Caco-2 (cell line): Measurements from ENCODE around the gene SCAPER. TPM values are rescaled to one million over a fixed set of nuclear protein-coding genes. Genes with fewer than 3 reads are reported as not detected.

ENCODE experiments used
- BruUV-seq: library from RNA; stranded (reverse); fragments of 400-500 nt; replicated peaks from 2 replicates; lab custom pipeline; 2021; lab: Mats Ljungman, UMichigan
- CTCF ChIA-PET: fragments of 300-600 bp; sonication (Branson Sonifier 250); formaldehyde crosslinking; loops from one replicate; lab custom pipeline; 2022; ENCODE audit warnings: antibody characterized with exemption; lab: Charles Lee
- POLR2A ChIA-PET: fragments of 300-600 bp; sonication (Branson Sonifier 250); formaldehyde crosslinking; loops from one replicate; lab custom pipeline; 2022; ENCODE audit warnings: antibody characterized with exemption; lab: Charles Lee
- DNase-seq, 2 experiments: peaks; one replicate each; pipeline versions ENCODE4 v3.0.0 to v3.0.0-alpha.2; 2020 to 2022
- H3K27me3 ChIP-seq: replicated peaks from 2 replicates; pipeline ENCODE4 v1.6.0; 2011; ENCODE audit warnings: low read length; ENCODE audit not compliant: control insufficient read depth, insufficient read depth
- H3K36me3 ChIP-seq: 2 replicates; pipeline ENCODE4 v1.5.1; 2011; ENCODE audit warnings: low read length; ENCODE audit not compliant: control insufficient read depth, insufficient read depth
- H3K4me1 ChIP-seq: fragments of 250-450 bp; sonication (Bioruptor Pico); 2 replicates; pipeline ENCODE4 v1.5.1; 2020; ENCODE audit warnings: mild to moderate bottlenecking
- H3K4me3 ChIP-seq: 2 replicates; pipeline ENCODE4 v1.5.1; 2011; ENCODE audit warnings: low read depth, mild to moderate bottlenecking, control low read depth, low read length
- H3K9me3 ChIP-seq: fragments of 250-450 bp; sonication (Bioruptor Pico); 2 replicates; pipeline ENCODE4 v1.5.1; 2020; ENCODE audit warnings: mild to moderate bottlenecking, moderate library complexity
- H3K27ac Mint-ChIP-seq: one replicate; pipeline ENCODE4 v1.8.0; 2022; ENCODE audit warnings: mixed read lengths; ENCODE audit not compliant: unreplicated experiment
- H3K27me3 Mint-ChIP-seq: one replicate; pipeline ENCODE4 v1.8.0; 2022; ENCODE audit warnings: mixed read lengths; ENCODE audit not compliant: insufficient read depth, unreplicated experiment
- H3K36me3 Mint-ChIP-seq: one replicate; pipeline ENCODE4 v1.8.0; 2022; ENCODE audit warnings: mild to moderate bottlenecking, mixed read lengths; ENCODE audit not compliant: insufficient read depth, unreplicated experiment
- H3K4me1 Mint-ChIP-seq: one replicate; pipeline ENCODE4 v1.8.0; 2022; ENCODE audit warnings: low read depth, mixed read lengths; ENCODE audit not compliant: unreplicated experiment
- H3K4me3 Mint-ChIP-seq: one replicate; pipeline ENCODE4 v1.8.0; 2022; ENCODE audit warnings: mild to moderate bottlenecking, moderate library complexity, mixed read lengths; ENCODE audit not compliant: unreplicated experiment
- H3K9me3 Mint-ChIP-seq: one replicate; pipeline ENCODE4 v1.8.0; 2022; ENCODE audit warnings: mixed read lengths; ENCODE audit not compliant: unreplicated experiment
- intact Hi-C: fragments of 100-400 bp; cut with micrococcal nuclease; formaldehyde crosslinking; loops from one replicate; pipeline ENCODE4 v1.10.0; 2022; ENCODE audit not compliant: unreplicated experiment
- total RNA-seq: library from RNA; stranded (reverse); gene quantifications from 2 replicates; pipeline ENCODE4 v1.2.3, GENCODE V29; 2022
- TF ChIP-seq, protein P1 (sequence below), 2 experiments: fragments of 200-600 bp in 1 of 2; IDR thresholded peaks; 1 replicate in 1 of 2; 2 replicates in 1 of 2; pipeline versions ENCODE4 v1.5.1 to v1.8.0; 2011 to 2022; ENCODE audit warnings: antibody characterized with exemption in 1 of 2, control low read depth in 1 of 2, inconsistent platforms in 1 of 2, low read depth in 1 of 2, low read length in 1 of 2, mild to moderate bottlenecking in 1 of 2, moderate library complexity in 1 of 2; ENCODE audit not compliant: insufficient read depth in 1 of 2, severe bottlenecking in 1 of 2, unreplicated experiment in 1 of 2

Gene SCAPER
- total RNA-seq, 1 experiment from 2014 or later = 24.6 TPM

GRCh38 chr15:76460871-76461270 lies 444.3 kb downstream of the SCAPER start:
- no peak for DNase-seq
- Mint-ChIP-seq H3K27me3 (no peaks in the 10 kb centered on the region), H3K4me1 (no peaks in the 10 kb centered on the region), H3K9me3 (no peaks in the 10 kb centered on the region), H3K36me3 (no peaks in the 10 kb centered on the region), H3K4me3 (no peak overlapping the region), H3K27ac (no peak overlapping the region)
- intact Hi-C loops = no loop called here
- no peaks in the 10 kb centered on the region for H3K27me3 ChIP-seq
- BruUV-seq = no TSS peak
- no peaks in the 10 kb centered on the region for H3K9me3 ChIP-seq
- TF ChIP-seq, protein P1, sequence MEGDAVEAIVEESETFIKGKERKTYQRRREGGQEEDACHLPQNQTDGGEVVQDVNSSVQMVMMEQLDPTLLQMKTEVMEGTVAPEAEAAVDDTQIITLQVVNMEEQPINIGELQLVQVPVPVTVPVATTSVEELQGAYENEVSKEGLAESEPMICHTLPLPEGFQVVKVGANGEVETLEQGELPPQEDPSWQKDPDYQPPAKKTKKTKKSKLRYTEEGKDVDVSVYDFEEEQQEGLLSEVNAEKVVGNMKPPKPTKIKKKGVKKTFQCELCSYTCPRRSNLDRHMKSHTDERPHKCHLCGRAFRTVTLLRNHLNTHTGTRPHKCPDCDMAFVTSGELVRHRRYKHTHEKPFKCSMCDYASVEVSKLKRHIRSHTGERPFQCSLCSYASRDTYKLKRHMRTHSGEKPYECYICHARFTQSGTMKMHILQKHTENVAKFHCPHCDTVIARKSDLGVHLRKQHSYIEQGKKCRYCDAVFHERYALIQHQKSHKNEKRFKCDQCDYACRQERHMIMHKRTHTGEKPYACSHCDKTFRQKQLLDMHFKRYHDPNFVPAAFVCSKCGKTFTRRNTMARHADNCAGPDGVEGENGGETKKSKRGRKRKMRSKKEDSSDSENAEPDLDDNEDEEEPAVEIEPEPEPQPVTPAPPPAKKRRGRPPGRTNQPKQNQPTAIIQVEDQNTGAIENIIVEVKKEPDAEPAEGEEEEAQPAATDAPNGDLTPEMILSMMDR (IDR thresholded peaks at IDR 0.05; ENCODE audit: insufficient read depth in 1 of 2, low read depth in 1 of 2, low read length in 1 of 2, severe bottlenecking in 1 of 2, unreplicated experiment in 1 of 2) = no peak
- H3K36me3 ChIP-seq = no peaks in the 10 kb centered on the region
- POLR2A ChIA-PET = no interaction called here
- no peak overlapping the region for H3K4me3 ChIP-seq
- CTCF ChIA-PET = interaction anchor here (0.6 kb wide), 1 partner anchor 409 kb away, joined by 6 read pairs; no protein-coding TSS in a partner anchor
- H3K4me1 ChIP-seq = no peaks in the 10 kb centered on the region

- Mint-ChIP-seq H3K27ac (no peak overlapping the region), H3K9me3 (no peaks in the 10 kb centered on the region), H3K4me1 (no peaks in the 10 kb centered on the region), H3K4me3 (no peak overlapping the region), H3K27me3 (no peaks in the 10 kb centered on the region), H3K36me3 (no peaks in the 10 kb centered on the region)
- Histone ChIP-seq H3K4me1 (no peaks in the 10 kb centered on the region), H3K4me3 (no peak overlapping the region), H3K27me3 (no peaks in the 10 kb centered on the region), H3K36me3 (no peaks in the 10 kb centered on the region), H3K9me3 (no peaks in the 10 kb centered on the region)
- ChIA-PET CTCF (no interaction called here), POLR2A (no interaction called here)
- TF ChIP-seq, protein P1 (IDR thresholded peaks at IDR 0.05; ENCODE audit: insufficient read depth in 1 of 2, low read depth in 1 of 2, low read length in 1 of 2, severe bottlenecking in 1 of 2, unreplicated experiment in 1 of 2) = no peak
- no peak for DNase-seq
- intact Hi-C loops = no loop called here
- no TSS peak for BruUV-seq
These were observed 444.8 kb downstream of the SCAPER start for GRCh38 chr15:76460347-76460746.

DNA sequence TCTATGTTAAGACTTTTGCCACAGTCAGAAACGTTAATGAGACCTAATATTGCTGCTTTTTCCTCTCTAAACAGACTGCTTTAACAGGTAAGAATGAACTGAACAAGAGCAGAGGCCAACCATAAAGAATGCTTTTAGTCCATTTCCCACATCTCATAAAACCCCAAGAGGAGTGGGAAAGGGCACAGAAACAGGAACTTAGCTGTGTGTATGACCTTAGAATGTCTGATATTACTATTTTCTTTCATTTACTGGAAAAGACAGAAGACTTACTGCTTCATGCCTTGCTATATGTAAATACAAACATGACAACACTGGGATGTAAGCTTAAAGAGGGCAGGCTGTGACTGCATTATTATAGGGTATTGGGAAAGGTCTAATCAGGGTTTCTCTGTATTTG lies 453.6 kb downstream of the SCAPER start:
- Histone ChIP-seq H3K4me1 (no peaks in the 10 kb centered on the region), H3K4me3 (no peak overlapping the region), H3K27me3 (no peaks in the 10 kb centered on the region), H3K9me3 (no peaks in the 10 kb centered on the region), H3K36me3 (no peaks in the 10 kb centered on the region)
- Mint-ChIP-seq H3K36me3 (no peaks in the 10 kb centered on the region), H3K27ac (no peak overlapping the region), H3K4me1 (peaks cover 15% of the 10 kb centered on the region), H3K9me3 (no peaks in the 10 kb centered on the region), H3K27me3 (no peaks in the 10 kb centered on the region), H3K4me3 (no peak overlapping the region)
- intact Hi-C loops = no loop called here
- ChIA-PET POLR2A (no interaction called here), CTCF (no interaction called here)
- no TSS peak for BruUV-seq
- TF ChIP-seq, protein P1 (IDR thresholded peaks at IDR 0.05; ENCODE audit: insufficient read depth in 1 of 2, low read depth in 1 of 2, low read length in 1 of 2, severe bottlenecking in 1 of 2, unreplicated experiment in 1 of 2) = no peak
- DNase-seq = no peak
